Measurements from ENCODE around the gene RAPGEF4. TPM values are rescaled to one million over a fixed set of nuclear protein-coding genes. Genes with fewer than 3 reads are reported as not detected.

RAPGEF4 gene
- polyA plus RNA-seq, 3 donors: not detected

DNA sequence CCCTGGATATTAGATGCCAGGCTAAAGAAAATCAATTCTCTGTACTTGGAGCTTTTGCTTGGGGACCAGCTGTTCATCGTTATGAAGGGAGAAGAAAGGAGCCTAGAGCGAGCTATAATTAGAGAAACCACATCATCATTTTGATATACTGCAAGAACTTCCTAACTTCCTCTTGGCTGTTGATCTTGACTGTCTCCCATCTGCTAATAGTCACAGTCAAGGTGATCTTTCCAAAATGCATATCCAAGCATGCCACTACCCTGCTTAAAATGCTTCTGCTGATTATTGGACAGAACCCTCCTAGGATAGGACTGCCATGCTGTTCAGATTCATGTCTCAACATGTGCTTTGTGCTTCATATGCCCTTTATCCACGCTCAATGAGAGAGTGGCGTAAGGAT is 54.8 kb downstream of the RAPGEF4 start:
- TF ChIP-seq, protein P1, sequence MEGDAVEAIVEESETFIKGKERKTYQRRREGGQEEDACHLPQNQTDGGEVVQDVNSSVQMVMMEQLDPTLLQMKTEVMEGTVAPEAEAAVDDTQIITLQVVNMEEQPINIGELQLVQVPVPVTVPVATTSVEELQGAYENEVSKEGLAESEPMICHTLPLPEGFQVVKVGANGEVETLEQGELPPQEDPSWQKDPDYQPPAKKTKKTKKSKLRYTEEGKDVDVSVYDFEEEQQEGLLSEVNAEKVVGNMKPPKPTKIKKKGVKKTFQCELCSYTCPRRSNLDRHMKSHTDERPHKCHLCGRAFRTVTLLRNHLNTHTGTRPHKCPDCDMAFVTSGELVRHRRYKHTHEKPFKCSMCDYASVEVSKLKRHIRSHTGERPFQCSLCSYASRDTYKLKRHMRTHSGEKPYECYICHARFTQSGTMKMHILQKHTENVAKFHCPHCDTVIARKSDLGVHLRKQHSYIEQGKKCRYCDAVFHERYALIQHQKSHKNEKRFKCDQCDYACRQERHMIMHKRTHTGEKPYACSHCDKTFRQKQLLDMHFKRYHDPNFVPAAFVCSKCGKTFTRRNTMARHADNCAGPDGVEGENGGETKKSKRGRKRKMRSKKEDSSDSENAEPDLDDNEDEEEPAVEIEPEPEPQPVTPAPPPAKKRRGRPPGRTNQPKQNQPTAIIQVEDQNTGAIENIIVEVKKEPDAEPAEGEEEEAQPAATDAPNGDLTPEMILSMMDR (IDR thresholded peaks at IDR 0.05): no peak
- intact Hi-C loops (cut with micrococcal nuclease): no loop called here
- no peak overlapping the region for H2AFZ ChIP-seq (ENCODE audit: insufficient read depth, low read depth, low read length, poor library complexity, severe bottlenecking)
- no peak overlapping the region for H3K9ac ChIP-seq (ENCODE audit: insufficient read depth, low read length, poor library complexity, severe bottlenecking)
- no peaks in the 10 kb centered on the region for H3K36me3 Mint-ChIP-seq
- no peaks in the 10 kb centered on the region for H3K79me2 ChIP-seq (ENCODE audit: insufficient read depth, low read length)
- H3K27me3 Mint-ChIP-seq (ENCODE audit: low read depth in 3 of 3): peaks cover 0 to 4% (median 0%) of the 10 kb centered on the region in 3 donors
- no peak overlapping the region for H3K4me3 Mint-ChIP-seq
- H3K36me3 ChIP-seq (replicated peaks in 1 of 2; ENCODE audit: control insufficient read depth in 1 of 2, insufficient read depth in 2 of 2, low read length in 2 of 2): no peaks in the 10 kb centered on the region
- no peaks in the 10 kb centered on the region for H4K20me1 ChIP-seq (ENCODE audit: insufficient read depth, low read length)
- DNase-seq: no peak
- H3K4me2 ChIP-seq (replicated peaks; ENCODE audit: extremely low read depth, low read length, poor library complexity, severe bottlenecking): no peak overlapping the region
- 92% methylated on average over 2 of the region's 4 CpGs for WGBS (ENCODE audit: insufficient coverage)
- no peak overlapping the region for H3K4me3 ChIP-seq (replicated peaks in 1 of 3; ENCODE audit: low read depth in 2 of 3, low read length in 3 of 3)
- no peaks in the 10 kb centered on the region for H3K9me3 Mint-ChIP-seq
- H3K4me1 ChIP-seq (ENCODE audit: control insufficient read depth in 1 of 2, insufficient read depth in 2 of 2, low read length in 2 of 2): no peaks in the 10 kb centered on the region
- no peaks in the 10 kb centered on the region for H3K9me3 ChIP-seq (replicated peaks in 1 of 2; ENCODE audit: control insufficient read depth in 1 of 2, insufficient read depth in 1 of 2, low read length in 2 of 2)
- no peak overlapping the region for H3K27ac Mint-ChIP-seq
- H3K27me3 ChIP-seq (ENCODE audit: control insufficient read depth in 2 of 2, insufficient read depth in 2 of 2, low read length in 2 of 2): no peaks in the 10 kb centered on the region
- peaks cover 1% of the 10 kb centered on the region for H3K4me1 Mint-ChIP-seq
- H3K27ac ChIP-seq (ENCODE audit: low read depth in 1 of 2, low read length in 2 of 2): no peak overlapping the region

DNA sequence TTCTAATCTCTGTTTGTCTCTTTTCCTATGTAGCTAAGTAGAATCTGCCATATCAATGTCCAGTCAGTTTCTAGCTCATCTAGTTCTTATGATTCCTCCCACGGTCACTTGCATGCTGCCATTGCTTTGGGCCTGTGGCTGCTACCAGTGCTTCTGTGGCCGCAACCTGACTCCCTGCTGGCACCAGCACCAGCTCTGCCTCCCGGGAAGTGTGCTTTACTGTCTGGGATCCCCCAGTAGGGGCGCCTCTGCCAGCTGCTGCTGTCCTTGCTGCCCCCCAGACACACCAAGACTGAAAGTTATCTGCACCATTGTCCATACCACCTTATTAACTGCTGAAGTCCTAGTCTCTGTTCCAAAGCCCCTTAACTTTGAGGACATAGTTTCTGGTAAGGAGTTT is 56.3 kb downstream of the RAPGEF4 start:
- no peaks in the 10 kb centered on the region for H3K27me3 ChIP-seq (ENCODE audit: control insufficient read depth in 2 of 2, insufficient read depth in 2 of 2, low read length in 2 of 2)
- intact Hi-C loops (cut with micrococcal nuclease): no loop called here
- 100% methylated on average over 3 of the region's 4 CpGs for WGBS (ENCODE audit: insufficient coverage)
- no peaks in the 10 kb centered on the region for H3K36me3 Mint-ChIP-seq
- peaks cover 1% of the 10 kb centered on the region for H3K4me1 Mint-ChIP-seq
- no peaks in the 10 kb centered on the region for H3K4me1 ChIP-seq (ENCODE audit: control insufficient read depth in 1 of 2, insufficient read depth in 2 of 2, low read length in 2 of 2)
- H4K20me1 ChIP-seq (ENCODE audit: insufficient read depth, low read length): no peaks in the 10 kb centered on the region
- H2AFZ ChIP-seq (ENCODE audit: insufficient read depth, low read depth, low read length, poor library complexity, severe bottlenecking): no peak overlapping the region
- H3K9ac ChIP-seq (ENCODE audit: insufficient read depth, low read length, poor library complexity, severe bottlenecking): no peak overlapping the region
- peaks cover 0 to 5% (median 0%) of the 10 kb centered on the region in 7 donors for H3K9me3 Mint-ChIP-seq
- no peaks in the 10 kb centered on the region for H3K9me3 ChIP-seq (replicated peaks in 1 of 2; ENCODE audit: control insufficient read depth in 1 of 2, insufficient read depth in 1 of 2, low read length in 2 of 2)
- peaks cover 0 to 4% (median 2%) of the 10 kb centered on the region in 3 donors for H3K27me3 Mint-ChIP-seq (ENCODE audit: low read depth in 3 of 3)
- no peak overlapping the region for H3K4me3 ChIP-seq (replicated peaks in 1 of 3; ENCODE audit: low read depth in 2 of 3, low read length in 3 of 3)
- no peaks in the 10 kb centered on the region for H3K36me3 ChIP-seq (replicated peaks in 1 of 2; ENCODE audit: control insufficient read depth in 1 of 2, insufficient read depth in 2 of 2, low read length in 2 of 2)
- no peak overlapping the region for H3K27ac Mint-ChIP-seq
- H3K4me3 Mint-ChIP-seq: no peak overlapping the region
- H3K79me2 ChIP-seq (ENCODE audit: insufficient read depth, low read length): no peaks in the 10 kb centered on the region
- TF ChIP-seq, protein P1 (IDR thresholded peaks at IDR 0.05): no peak
- no peak for DNase-seq
- no peak overlapping the region for H3K27ac ChIP-seq (ENCODE audit: low read depth in 1 of 2, low read length in 2 of 2)
- no peak overlapping the region for H3K4me2 ChIP-seq (replicated peaks; ENCODE audit: extremely low read depth, low read length, poor library complexity, severe bottlenecking)
